HG03432 (cell line): ENCODE results near the gene ARHGAP26.

ENCODE experiments used
- ATAC-seq: cut with Tn5 transposase; IDR thresholded peaks from one replicate; pipeline ENCODE4 v1.9.1; 2021; ENCODE audit warnings: mild to moderate bottlenecking, moderate library complexity; ENCODE audit not compliant: unreplicated experiment

ARHGAP26 gene

GRCh38 chr5:142810081-142810480 is 39.9 kb downstream of the ARHGAP26 start:
- no peak for ATAC-seq

GRCh38 chr5:142810743-142811290 is 40.6 kb downstream of the ARHGAP26 start:
- no peak for ATAC-seq

GRCh38 chr5:142811866-142812557 is 41.8 kb downstream of the ARHGAP26 start:
- ATAC-seq, result no peak

- ATAC-seq, result no peak
Measured at GRCh38 chr5:142813220-142813619, 43.0 kb downstream of the ARHGAP26 start.

GRCh38 chr5:142814122-142814521 is 43.9 kb downstream of the ARHGAP26 start:
- ATAC-seq, result no peak

- no peak for ATAC-seq
Measured at GRCh38 chr5:142815469-142815868, 45.3 kb downstream of the ARHGAP26 start.

GRCh38 chr5:142816531-142817430 is 46.6 kb downstream of the ARHGAP26 start:
- ATAC-seq, result no peak

GRCh38 chr5:142817949-142818431 is 47.8 kb downstream of the ARHGAP26 start:
- no peak for ATAC-seq

- no peak for ATAC-seq
Measured at GRCh38 chr5:142819292-142819691, 49.1 kb downstream of the ARHGAP26 start.

- ATAC-seq, result no peak
Measured at GRCh38 chr5:142819825-142820224, 49.6 kb downstream of the ARHGAP26 start.

- ATAC-seq, result no peak
Measured at GRCh38 chr5:142820447-142820846, 50.3 kb downstream of the ARHGAP26 start.

- no peak for ATAC-seq
Measured at GRCh38 chr5:142821034-142821732, 51.0 kb downstream of the ARHGAP26 start.

- ATAC-seq, result peak; percentile 81
Measured at GRCh38 chr5:142821733-142822487, 51.7 kb downstream of the ARHGAP26 start.

GRCh38 chr5:142823126-142823525 is 52.9 kb downstream of the ARHGAP26 start:
- ATAC-seq, result no peak

GRCh38 chr5:142823806-142824205 is 53.6 kb downstream of the ARHGAP26 start:
- no peak for ATAC-seq

GRCh38 chr5:142824391-142824790 is 54.2 kb downstream of the ARHGAP26 start:
- ATAC-seq, result no peak

GRCh38 chr5:142825378-142826089 is 55.4 kb downstream of the ARHGAP26 start:
- no peak for ATAC-seq

GRCh38 chr5:142826093-142826492 is 55.9 kb downstream of the ARHGAP26 start:
- ATAC-seq, result no peak

- ATAC-seq, result no peak
Measured at GRCh38 chr5:142826741-142827492, 56.7 kb downstream of the ARHGAP26 start.
